SKM-1 treated with dmso at 0.1 percent for 144 hours (cell line): Measurements from ENCODE around the gene SMCO4.
A peak's percentile ranks its signal among the peaks of the same experiment; 100 is the strongest.
"Not testable (repeated sequence)": the region's sequence is repeated elsewhere in the genome, so short reads cannot be mapped to it uniquely, and the experiment has no call there.

Experiments used
- DNase-seq: peaks from one replicate; lab custom pipeline; 2025; ENCODE audit not compliant: unreplicated experiment; lab: John Stamatoyannopoulos, UW

SMCO4 gene, protein sequence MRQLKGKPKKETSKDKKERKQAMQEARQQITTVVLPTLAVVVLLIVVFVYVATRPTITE

DNA sequence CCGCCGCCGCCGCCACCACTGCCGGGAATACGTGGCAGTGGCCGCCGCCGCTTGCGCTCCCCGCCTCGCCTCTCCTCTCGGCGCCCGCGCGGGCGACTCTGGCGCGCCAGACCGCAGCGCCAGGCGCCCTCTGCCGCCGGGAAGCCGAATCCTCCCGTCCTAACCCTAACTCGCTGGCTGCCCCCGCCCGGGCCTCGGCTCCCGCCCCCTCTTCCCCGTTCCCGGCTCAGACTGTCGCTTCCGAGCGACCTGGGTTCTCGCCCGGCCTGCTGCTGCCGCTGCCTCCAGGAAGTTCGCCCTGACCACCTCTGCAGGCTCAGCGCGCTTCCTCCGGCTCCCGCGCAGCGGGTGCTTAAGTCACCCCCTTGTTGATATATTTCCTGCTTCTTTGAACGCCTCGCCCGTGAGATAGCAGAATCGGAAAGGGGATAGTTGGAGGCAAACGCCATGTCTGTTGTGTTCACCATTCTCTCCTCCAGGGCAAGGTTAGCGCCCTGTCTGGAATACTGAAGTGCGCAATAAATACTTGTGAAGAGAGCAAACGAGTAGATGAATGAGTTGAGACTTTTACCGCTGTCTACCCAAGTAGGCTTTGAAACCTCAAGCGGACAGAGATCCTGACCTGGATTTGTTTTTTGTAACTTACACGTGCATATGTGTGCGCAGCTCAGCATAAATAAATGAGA is at the start of gene SMCO4:
SMCO4 (minus strand) TSS at position 100 of the 686 bp plus-strand sequence. CDS start 64,202 bp downstream, outside the sequence.
- peak; percentile 86 for DNase-seq

DNA sequence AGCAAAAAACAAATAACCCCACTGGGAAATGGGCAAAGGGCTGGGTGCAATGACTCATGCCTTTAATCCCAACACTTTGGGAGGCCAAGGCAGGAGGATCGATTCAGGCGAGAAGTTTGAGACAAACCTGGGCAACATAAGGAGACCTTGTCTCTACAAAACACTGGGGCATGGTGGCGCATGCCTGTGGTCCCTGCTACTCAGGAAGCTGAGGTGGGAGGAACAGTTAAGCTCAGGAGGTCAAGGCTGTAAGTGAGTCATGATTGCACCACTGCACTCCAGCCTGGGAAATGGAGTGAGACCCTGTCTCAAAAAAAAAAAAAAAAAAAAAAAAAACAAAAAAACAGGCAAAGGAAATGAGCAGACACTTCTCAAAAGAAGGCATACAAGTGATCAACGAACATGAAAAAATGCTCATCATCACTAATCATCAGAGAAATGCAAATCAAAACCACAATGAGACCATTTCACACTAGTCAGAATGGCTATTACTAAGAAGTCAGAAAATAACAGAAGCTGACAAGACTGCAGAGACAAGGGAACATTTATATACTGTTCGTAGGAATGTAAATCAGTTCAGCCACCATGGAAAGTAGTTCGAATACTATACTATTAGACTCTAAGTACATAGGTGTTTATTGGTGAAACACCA is 48.2 kb upstream of the SMCO4 start:
- peak; percentile 62 for DNase-seq

DNA sequence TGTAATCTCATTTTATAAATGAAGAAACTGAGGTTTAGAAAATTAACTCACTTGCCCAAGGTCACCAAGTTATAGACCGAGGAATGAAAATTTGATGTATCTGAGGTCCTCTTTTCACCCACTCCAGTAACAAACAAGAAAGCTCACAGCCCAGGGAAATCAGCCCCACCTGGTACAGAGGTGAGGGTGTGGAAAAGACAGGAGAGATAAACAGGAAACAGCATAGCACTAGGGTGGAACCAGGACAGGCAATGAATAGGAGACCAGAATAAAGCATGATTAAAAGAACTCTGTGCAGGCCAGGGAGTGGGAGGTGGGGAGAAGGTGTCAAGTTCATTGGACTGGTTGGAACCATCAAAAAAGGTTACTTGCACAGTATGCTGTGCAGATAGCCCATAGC is 46.2 kb upstream of the SMCO4 start:
- no peak for DNase-seq

DNA sequence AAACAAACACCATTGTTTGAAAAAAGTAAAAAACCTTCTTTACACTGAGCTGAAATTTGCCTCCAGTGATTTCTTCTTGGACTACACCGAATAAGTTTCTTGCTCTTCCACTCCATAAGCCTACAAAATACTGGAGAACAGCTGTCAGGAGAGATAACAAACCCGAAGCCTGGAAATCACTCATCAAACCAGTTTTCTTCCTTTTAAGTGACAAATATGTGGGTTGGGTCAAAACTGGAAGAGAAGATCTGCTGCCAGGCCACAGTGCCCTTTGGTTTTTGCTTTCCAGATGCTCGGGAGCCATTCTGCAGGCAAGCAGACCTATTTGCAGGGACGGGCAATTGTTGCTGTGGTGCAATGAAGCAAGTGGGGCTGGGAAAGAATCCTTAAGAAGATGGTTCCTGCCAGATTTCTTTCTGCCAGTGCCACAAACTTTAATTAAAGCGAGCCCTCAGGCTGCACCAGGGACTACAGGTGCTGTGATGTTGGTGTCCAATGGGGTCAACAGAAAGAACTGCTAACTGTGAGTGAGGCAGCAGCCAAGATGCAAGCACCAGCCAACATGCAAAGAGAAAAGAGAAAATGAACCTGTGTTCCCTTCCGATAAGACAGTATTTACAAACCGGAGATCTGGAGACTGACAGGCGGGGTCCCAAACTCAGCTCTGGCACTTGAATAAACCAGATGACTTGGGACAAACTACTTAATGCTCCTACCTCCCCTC is 44.8 kb upstream of the SMCO4 start:
- DNase-seq: no peak

DNA sequence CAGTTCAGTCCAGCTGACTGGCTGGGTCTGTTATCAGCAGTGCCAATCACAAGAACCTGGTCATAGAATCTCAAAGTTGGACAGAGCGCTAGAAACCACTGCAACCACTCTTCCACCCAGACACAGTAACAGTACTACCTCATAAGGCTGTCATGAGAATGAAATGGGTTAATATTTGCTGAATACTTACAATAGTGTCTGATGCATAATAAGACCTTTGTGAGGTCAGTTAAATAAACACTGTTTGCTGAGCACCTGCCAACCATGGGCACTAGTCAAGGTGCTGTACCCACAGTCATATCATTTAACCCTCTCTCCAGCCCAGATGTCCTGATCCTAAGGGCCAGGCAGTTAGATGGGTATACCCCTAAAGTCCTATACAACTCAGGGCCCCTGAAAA is 44.2 kb upstream of the SMCO4 start:
- not testable (repeated sequence) for DNase-seq

DNA sequence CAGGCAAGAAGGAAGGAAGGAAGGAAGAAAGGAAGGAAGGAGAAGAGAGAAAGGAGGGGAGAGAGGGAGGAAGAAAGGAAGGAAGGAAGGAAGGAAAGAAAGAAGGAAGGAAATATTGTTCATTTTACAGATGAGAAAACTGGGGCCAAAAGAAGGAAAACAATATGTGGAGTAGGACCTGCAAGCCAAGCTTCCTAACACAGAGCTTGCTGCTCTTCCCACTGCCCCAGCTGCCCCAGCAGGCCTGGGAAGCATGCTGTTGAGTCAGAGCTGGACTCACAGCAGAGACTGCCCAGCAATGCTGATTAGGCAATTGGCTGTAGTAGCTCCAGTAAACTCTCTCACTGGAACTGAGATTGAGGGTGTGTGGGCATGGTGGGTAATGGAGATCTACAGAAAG is 42.6 kb upstream of the SMCO4 start:
- DNase-seq: no peak

DNA sequence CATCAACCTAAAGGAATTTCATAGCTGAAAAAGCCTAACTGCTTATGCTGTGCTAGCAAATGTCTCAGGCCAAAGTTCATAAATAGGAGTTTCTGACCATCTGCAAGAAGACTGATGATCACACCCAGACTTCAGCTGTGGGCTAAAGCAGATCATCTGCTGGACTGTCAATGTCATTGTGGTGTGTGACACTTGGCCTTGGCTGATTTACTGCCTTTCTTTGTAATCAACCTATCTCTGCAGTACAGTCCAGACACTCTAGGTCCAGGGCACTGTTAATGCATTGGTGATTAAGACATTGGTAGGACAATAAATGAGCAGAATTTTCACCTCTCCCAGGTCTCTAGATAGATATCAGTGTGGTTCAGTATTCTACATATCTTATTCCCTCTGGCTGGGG is 40.3 kb upstream of the SMCO4 start:
- DNase-seq: no peak

DNA sequence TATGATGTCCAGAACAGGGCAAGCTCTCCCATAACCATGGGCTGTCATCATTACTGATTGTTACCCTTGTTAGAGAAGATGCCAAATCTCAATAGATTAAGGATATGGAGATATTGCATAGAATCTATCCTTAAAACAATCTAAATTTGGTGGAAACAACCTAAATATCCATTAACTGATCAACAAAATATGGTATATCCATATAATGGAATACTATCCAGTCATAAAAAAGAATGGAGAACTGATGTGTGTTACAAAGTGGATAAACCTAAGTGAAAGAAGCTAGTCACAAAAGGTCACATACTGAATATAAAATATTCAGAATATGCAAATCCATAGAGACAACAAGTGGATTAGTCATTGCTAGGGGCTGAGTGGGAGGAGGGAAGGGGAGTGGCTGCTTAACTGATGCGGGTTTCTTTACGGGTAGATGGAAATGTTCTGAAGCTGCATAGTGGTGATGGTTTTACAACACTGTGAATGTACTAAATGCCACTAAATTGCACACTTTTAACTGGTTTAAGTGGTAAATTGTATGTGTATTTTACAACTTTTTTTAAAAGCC is 36.1 kb upstream of the SMCO4 start:
- no peak for DNase-seq

DNA sequence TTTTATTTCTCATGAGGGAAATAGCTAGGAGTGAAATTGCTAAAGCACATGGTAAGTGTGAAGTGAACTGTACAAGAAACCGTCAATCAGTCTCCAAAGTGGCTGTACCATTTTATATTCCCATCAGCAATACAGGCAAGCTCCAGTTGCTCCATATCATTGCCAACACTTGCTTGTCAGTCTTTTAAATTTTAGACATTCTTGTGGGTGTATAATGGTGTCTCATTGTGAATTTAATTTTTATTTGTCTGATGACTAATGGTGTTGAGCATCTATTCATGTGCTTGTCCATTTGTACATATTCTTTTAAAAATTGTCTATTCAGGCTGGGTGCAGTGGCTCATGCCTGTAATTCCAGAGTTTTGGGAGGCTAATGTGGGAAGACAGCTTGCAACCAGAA is 34.1 kb upstream of the SMCO4 start:
- DNase-seq: no peak

DNA sequence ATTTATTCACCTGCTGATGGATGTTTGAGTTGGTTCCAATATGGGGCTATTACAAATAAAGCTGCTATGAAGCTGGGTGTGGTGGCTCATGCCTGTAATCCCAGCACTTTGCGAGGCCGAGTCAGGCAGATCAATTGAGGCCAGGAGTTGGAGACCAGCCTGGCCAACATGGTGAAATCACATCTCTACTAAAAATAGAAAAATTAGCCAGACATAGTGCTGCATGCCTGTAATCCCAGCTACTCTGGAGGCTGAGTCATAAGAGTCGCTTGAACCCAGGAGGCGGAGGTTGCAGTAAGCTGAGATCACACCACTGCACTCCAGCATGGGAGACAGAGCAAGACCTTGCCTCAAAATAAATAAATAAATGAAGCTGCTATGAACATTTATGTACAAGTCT is 33.7 kb upstream of the SMCO4 start:
- DNase-seq: not testable (repeated sequence)

DNA sequence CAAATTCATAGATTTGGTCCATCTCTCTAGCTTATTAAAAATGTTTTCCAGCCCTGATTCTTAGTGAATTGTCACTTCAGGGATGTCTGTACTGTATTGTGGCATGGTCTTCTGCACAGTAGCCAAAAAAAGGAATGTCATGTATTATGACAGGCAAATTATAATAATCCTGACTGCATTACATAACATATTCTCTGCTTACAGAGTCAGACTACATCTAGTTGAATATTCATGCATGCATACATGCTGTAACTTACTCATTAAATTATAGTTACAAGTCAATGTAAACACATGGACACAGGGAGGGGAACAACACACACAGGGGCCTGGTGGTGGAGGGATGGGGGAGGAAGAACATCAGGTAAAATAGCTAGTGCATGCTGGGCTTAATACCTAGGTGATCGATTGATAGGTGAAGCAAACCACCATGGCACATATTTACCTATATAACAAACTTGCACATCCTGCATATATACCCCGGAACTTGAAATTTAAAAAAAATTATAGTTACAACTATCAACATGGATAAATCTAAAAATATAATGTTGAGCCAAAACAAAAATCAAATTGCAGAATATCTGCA is 31.5 kb upstream of the SMCO4 start:
- no peak for DNase-seq

DNA sequence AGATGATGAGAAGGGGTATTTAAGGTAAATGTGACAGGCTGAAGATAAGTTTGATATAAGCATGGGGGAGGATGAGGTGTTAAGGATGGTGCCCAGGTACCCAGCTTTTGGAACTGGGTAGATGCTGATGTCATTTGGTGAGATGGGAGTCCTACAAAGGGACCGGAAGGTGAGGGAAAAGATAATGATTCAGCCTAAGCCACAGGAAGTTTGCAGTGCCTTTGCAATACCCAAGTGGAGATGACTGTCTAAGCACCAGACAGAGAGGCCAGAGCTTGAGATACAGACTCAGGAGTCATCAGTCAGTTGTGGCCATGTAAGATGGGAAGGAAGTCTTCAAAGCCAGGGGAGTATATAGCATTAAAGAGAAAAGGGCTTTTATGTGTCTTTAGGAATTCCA is 30.0 kb upstream of the SMCO4 start:
- DNase-seq: peak; percentile 60

DNA sequence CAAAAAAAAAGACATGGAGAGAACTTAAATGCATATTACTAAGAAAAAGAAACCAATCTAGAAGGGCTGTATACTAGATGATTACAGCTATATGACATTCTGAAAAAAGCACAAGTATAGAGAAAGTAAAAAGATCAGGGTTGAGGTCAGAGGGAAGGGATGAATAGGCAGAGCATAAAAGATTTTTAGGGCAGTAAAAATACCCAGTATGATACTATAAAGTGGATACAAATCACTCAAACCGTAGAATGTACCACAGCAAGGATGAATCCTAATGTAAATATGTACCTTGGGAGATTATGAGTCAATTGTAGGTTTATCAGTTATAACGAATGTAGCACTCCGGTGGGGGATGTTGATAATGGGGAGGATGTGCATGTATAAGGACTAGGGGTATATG is 29.4 kb upstream of the SMCO4 start:
- no peak for DNase-seq

DNA sequence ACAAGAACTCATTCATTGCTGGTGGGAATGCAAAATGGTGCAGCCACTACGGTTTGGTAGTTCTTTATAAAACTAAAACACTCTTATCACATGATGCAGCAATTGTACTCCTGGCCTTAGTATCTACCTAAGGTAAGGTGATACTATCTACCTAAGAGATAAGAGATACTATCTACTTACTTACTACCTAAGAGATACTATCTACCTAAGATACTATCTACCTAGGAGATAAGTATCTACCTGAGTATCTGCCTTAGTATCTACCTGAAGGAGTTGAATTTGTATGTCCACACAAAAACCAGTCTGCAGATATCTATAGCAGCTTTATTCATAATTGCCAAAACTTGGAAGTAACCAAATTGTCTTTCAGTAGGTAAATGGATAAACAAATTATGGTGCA is 29.0 kb upstream of the SMCO4 start:
- DNase-seq: no peak

DNA sequence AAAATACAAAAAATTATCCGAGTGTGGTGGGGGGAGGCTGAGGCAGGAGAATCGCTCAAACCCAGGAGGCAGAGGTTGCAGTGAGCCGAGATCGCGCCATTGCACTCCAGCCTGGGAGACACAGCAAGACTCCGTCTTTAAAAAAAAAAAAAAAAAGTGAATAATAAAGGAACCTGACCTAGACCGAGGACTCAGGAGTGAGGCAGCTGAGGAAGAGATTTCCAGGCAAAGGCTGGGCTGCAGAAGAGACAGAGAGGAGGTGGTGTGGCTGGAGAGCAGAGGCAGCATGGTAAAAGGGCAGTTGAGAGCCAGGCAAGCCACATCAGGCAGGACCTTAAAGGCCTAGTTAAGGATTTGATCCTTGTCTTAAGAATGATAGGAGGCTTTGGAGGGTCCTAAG is 28.4 kb upstream of the SMCO4 start:
- no peak for DNase-seq

DNA sequence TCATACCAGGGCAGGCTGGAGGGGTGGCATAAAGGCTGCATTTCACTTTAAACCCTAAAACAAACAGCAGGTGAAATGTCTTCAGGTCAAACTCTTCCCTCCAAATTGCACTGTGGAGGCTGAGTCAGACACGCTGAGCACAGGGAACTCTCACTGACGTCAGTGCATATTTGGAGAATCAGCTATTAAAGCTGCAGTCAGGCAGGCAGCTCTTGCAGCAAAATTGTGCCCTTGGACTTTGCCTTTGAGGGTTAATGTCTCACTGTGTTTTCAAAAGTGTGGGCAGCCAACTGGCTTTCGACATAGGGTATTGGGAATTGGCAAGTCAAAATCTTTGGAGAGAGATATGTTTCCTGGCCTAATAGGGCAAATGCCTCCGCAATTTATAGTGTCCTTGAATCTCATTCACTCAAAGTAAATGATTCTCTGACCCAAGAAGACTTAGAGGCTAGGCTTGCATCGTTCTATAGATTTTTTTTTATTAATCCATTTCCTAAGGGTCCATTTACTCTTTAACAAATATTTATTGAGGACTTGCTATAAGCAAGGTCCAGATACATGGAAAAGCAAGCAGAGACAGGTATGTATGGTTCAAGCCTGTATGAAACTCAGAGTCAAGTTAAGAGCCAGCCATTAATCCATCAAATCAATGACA is 27.7 kb upstream of the SMCO4 start:
- no peak for DNase-seq

DNA sequence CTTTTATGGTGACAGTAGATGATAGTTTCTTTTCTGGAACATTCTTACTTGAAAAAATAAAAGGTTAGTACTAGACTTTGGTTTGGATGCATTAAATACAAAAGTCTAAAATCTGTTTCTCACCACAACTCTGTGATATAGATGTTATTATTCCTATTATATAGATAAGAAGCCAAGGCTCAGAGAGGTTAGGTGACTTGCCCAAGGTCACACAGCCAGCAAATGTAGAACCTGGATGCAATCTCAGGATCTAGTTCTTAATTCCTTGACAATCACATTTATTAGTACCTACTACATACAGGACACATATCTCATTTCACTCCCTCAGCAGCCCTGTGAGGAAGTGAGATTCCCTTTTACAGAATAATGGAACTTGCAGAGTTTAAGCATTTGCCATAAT is 26.3 kb upstream of the SMCO4 start:
- no peak for DNase-seq

DNA sequence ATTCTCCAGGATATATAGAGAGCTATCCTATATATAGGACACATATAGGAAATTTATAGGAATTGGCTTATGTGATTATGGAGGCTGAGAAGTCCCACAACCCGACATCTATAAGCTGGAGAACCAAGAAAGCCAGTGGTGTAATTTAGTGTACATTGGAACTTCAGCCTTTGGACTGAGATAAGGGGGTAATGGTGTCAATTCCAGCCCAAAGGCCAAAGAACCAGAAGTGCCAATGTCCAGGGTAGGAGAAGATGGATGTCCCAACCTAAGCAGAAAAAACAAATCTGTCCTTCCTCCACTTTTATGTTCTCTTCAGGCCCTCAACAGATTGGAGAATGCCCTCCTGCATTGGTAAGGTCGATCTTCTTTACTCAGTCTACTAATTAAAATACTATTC is 25.5 kb upstream of the SMCO4 start:
- no peak for DNase-seq

DNA sequence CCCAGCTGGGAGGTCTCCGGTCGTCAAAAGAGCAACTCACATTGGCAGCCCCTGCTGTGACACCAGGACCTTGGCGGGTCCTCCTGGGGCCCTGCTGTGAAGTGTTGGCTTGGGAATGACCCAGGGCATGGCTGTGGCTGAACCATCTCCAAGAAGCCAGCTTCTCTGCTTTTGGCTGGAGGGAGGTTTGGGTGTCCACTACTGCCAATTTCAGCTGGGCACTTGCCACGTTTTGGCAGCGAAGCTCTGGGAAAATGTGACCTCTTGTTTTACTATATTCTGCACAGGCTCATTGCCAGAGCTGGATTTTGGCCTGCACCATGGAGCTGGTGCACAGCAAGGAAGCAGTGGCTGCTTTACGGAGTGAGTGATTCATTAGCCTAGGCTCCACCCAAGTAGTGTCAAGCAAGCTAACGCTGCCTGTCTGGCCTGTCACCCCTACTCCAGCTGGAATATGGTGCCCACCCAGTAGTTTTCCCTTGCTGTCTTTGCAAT is 24.3 kb upstream of the SMCO4 start:
- no peak for DNase-seq

DNA sequence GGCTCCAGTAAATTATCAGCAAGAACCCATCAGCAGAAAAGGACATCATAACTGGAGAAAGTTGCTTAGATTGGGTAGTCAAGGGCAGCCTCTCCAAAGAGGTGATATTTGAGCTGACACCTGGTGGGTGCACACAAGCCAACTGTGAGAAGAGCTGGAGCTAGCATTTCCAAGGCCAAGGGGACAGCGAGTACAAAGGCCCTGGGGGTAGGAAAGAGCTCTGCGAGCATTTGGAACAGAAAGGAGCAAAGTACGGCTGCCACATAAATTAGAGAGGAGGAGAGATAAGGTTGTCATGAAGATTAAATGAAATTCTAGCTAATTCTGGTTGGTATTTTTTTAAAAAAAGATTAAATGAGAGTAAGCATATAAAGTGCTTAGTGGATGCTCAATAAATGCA is 21.7 kb upstream of the SMCO4 start:
- no peak for DNase-seq

DNA sequence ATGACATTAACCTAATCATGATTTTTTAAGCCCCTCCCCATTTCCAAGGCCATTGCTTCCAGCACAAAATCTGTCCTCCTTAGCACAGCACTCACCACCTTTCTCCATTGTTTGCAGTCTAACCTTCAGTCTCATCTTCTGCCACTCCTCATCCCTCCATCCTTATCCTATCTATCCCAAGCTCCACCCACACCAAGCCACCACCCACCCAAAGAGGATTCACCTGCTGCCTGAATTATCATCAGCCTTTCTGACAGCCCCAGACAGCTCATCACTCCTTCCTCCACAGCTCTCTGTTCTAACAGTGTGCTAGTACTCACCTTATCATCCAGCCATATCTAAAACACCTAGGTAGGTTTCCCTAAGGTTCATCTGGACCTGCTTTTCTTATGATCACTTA is 20.7 kb upstream of the SMCO4 start:
- no peak for DNase-seq
